ENCODE results near the gene MUS81.
"Not testable (repeated sequence)": the region's sequence is repeated elsewhere in the genome, so short reads cannot be mapped to it uniquely, and the experiment has no call there.

Gene MUS81

GRCh38 chr11:65822776-65823528 is 37.3 kb upstream of the MUS81 start:
- Histone ChIP-seq H3K36me3 (ENCODE audit: control insufficient read depth in 2 of 2, insufficient read depth in 2 of 2, low read length in 2 of 2) (no peaks in the 10 kb centered on the region), H3K9me3 (ENCODE audit: control insufficient read depth in 2 of 2, low read length in 2 of 2) (no peaks in the 10 kb centered on the region), H3K27me3 (ENCODE audit: control insufficient read depth in 1 of 2, insufficient read depth in 2 of 2, low read length in 2 of 2) (peaks cover 0 to 2% of the 10 kb centered on the region in 2 donors), H3K27ac (ENCODE audit: low read length) (no peak overlapping the region), H3K4me3 (ENCODE audit: low read length in 2 of 2) (no peak overlapping the region), H3K9ac (ENCODE audit: low read length in 2 of 2) (no peak overlapping the region), H3K4me1 (ENCODE audit: control insufficient read depth, insufficient read depth, low read length) (peaks cover 3% of the 10 kb centered on the region)

- no peaks in the 10 kb centered on the region for H3K27me3 ChIP-seq (ENCODE audit: control insufficient read depth in 1 of 2, insufficient read depth in 2 of 2, low read length in 2 of 2)
- H3K9ac ChIP-seq (ENCODE audit: low read length in 2 of 2): no peak overlapping the region
- no peaks in the 10 kb centered on the region for H3K36me3 ChIP-seq (ENCODE audit: control insufficient read depth in 2 of 2, insufficient read depth in 2 of 2, low read length in 2 of 2)
- H3K4me3 ChIP-seq (ENCODE audit: low read length in 2 of 2): no peak overlapping the region
- H3K4me1 ChIP-seq (ENCODE audit: control insufficient read depth, insufficient read depth, low read length): no peaks in the 10 kb centered on the region
- no peak overlapping the region for H3K27ac ChIP-seq (ENCODE audit: low read length)
- no peaks in the 10 kb centered on the region for H3K9me3 ChIP-seq (ENCODE audit: control insufficient read depth in 2 of 2, low read length in 2 of 2)
Observed at GRCh38 chr11:65826984-65827735, 33.1 kb upstream of the MUS81 start.

GRCh38 chr11:65829459-65829858 is 30.8 kb upstream of the MUS81 start:
- no peak overlapping the region for H3K27ac ChIP-seq (ENCODE audit: low read length)
- no peaks in the 10 kb centered on the region for H3K36me3 ChIP-seq (ENCODE audit: control insufficient read depth in 2 of 2, insufficient read depth in 2 of 2, low read length in 2 of 2)
- no peaks in the 10 kb centered on the region for H3K9me3 ChIP-seq (ENCODE audit: control insufficient read depth in 2 of 2, low read length in 2 of 2)
- H3K4me1 ChIP-seq (ENCODE audit: control insufficient read depth, insufficient read depth, low read length): peaks cover 15% of the 10 kb centered on the region
- H3K27me3 ChIP-seq (ENCODE audit: control insufficient read depth in 1 of 2, insufficient read depth in 2 of 2, low read length in 2 of 2): no peaks in the 10 kb centered on the region
- H3K9ac ChIP-seq (ENCODE audit: low read length in 2 of 2): no peak overlapping the region
- no peak overlapping the region for H3K4me3 ChIP-seq (ENCODE audit: low read length in 2 of 2)

GRCh38 chr11:65832231-65832630 is 28.0 kb upstream of the MUS81 start:
- peaks cover 19% of the 10 kb centered on the region for H3K4me1 ChIP-seq (ENCODE audit: control insufficient read depth, insufficient read depth, low read length)
- H3K4me3 ChIP-seq (ENCODE audit: low read length in 2 of 2); H3K27me3 ChIP-seq (ENCODE audit: control insufficient read depth in 1 of 2, insufficient read depth in 2 of 2, low read length in 2 of 2); H3K36me3 ChIP-seq (ENCODE audit: control insufficient read depth in 2 of 2, insufficient read depth in 2 of 2, low read length in 2 of 2); H3K27ac ChIP-seq (ENCODE audit: low read length); H3K9ac ChIP-seq (ENCODE audit: low read length in 2 of 2); H3K9me3 ChIP-seq (ENCODE audit: control insufficient read depth in 2 of 2, low read length in 2 of 2): not testable (repeated sequence)

GRCh38 chr11:65833297-65834030 is 26.8 kb upstream of the MUS81 start, which contains the start of gene SNX32:
Gene SNX32 (plus strand): TSS chr11:65833963. CDS start chr11:65834066, 103 bp downstream.
- Histone ChIP-seq H3K9ac (ENCODE audit: low read length in 2 of 2) (peak within 1 kb of the TSS; percentile 58 to 65), H3K36me3 (ENCODE audit: control insufficient read depth in 2 of 2, insufficient read depth in 2 of 2, low read length in 2 of 2) (no peaks in the 10 kb centered on the region), H3K27ac (ENCODE audit: low read length) (no peak within 1 kb of the TSS), H3K9me3 (ENCODE audit: control insufficient read depth in 2 of 2, low read length in 2 of 2) (no peaks in the 10 kb centered on the region), H3K27me3 (ENCODE audit: control insufficient read depth in 1 of 2, insufficient read depth in 2 of 2, low read length in 2 of 2) (no peaks in the 10 kb centered on the region), H3K4me3 (ENCODE audit: low read length in 2 of 2) (peak within 1 kb of the TSS; percentile 71 to 85), H3K4me1 (ENCODE audit: control insufficient read depth, insufficient read depth, low read length) (peaks cover 19% of the 10 kb centered on the region)

- peak overlapping the region; percentile 71 to 85 for H3K4me3 ChIP-seq (ENCODE audit: low read length in 2 of 2)
- H3K9me3 ChIP-seq (ENCODE audit: control insufficient read depth in 2 of 2, low read length in 2 of 2): no peaks in the 10 kb centered on the region
- H3K27me3 ChIP-seq (ENCODE audit: control insufficient read depth in 1 of 2, insufficient read depth in 2 of 2, low read length in 2 of 2): no peaks in the 10 kb centered on the region
- H3K4me1 ChIP-seq (ENCODE audit: control insufficient read depth, insufficient read depth, low read length): peaks cover 19% of the 10 kb centered on the region
- H3K27ac ChIP-seq (ENCODE audit: low read length): no peak overlapping the region
- H3K36me3 ChIP-seq (ENCODE audit: control insufficient read depth in 2 of 2, insufficient read depth in 2 of 2, low read length in 2 of 2): no peaks in the 10 kb centered on the region
- H3K9ac ChIP-seq (ENCODE audit: low read length in 2 of 2): peak overlapping the region; percentile 42 to 65
Observed at GRCh38 chr11:65834202-65834601, 26.0 kb upstream of the MUS81 start.

GRCh38 chr11:65842144-65842543 is 18.1 kb upstream of the MUS81 start:
- H3K27me3 ChIP-seq (ENCODE audit: control insufficient read depth in 1 of 2, insufficient read depth in 2 of 2, low read length in 2 of 2): no peaks in the 10 kb centered on the region
- no peak overlapping the region for H3K27ac ChIP-seq (ENCODE audit: low read length)
- H3K4me1 ChIP-seq (ENCODE audit: control insufficient read depth, insufficient read depth, low read length): no peaks in the 10 kb centered on the region
- no peak overlapping the region for H3K9ac ChIP-seq (ENCODE audit: low read length in 2 of 2)
- H3K4me3 ChIP-seq (ENCODE audit: low read length in 2 of 2): no peak overlapping the region
- no peaks in the 10 kb centered on the region for H3K9me3 ChIP-seq (ENCODE audit: control insufficient read depth in 2 of 2, low read length in 2 of 2)
- H3K36me3 ChIP-seq (ENCODE audit: control insufficient read depth in 2 of 2, insufficient read depth in 2 of 2, low read length in 2 of 2): no peaks in the 10 kb centered on the region

- Histone ChIP-seq H3K4me3 (ENCODE audit: low read length in 2 of 2) (no peak overlapping the region), H3K36me3 (ENCODE audit: control insufficient read depth in 2 of 2, insufficient read depth in 2 of 2, low read length in 2 of 2) (no peaks in the 10 kb centered on the region), H3K27me3 (ENCODE audit: control insufficient read depth in 1 of 2, insufficient read depth in 2 of 2, low read length in 2 of 2) (no peaks in the 10 kb centered on the region), H3K9me3 (ENCODE audit: control insufficient read depth in 2 of 2, low read length in 2 of 2) (no peaks in the 10 kb centered on the region), H3K9ac (ENCODE audit: low read length in 2 of 2) (no peak overlapping the region), H3K27ac (ENCODE audit: low read length) (no peak overlapping the region), H3K4me1 (ENCODE audit: control insufficient read depth, insufficient read depth, low read length) (no peaks in the 10 kb centered on the region)
Observed at GRCh38 chr11:65843811-65844210, 16.4 kb upstream of the MUS81 start.

GRCh38 chr11:65844231-65844872 is 15.9 kb upstream of the MUS81 start:
- Histone ChIP-seq H3K27me3 (ENCODE audit: control insufficient read depth in 1 of 2, insufficient read depth in 2 of 2, low read length in 2 of 2) (no peaks in the 10 kb centered on the region), H3K9ac (ENCODE audit: low read length in 2 of 2) (no peak overlapping the region)

GRCh38 chr11:65847746-65848145 is 12.5 kb upstream of the MUS81 start:
- Histone ChIP-seq H3K4me1 (ENCODE audit: control insufficient read depth, insufficient read depth, low read length) (no peaks in the 10 kb centered on the region), H3K27ac (ENCODE audit: low read length) (no peak overlapping the region), H3K9ac (ENCODE audit: low read length in 2 of 2) (no peak overlapping the region), H3K36me3 (ENCODE audit: control insufficient read depth in 2 of 2, insufficient read depth in 2 of 2, low read length in 2 of 2) (peaks cover 12 to 16% of the 10 kb centered on the region in 2 donors), H3K27me3 (ENCODE audit: control insufficient read depth in 1 of 2, insufficient read depth in 2 of 2, low read length in 2 of 2) (no peaks in the 10 kb centered on the region), H3K9me3 (ENCODE audit: control insufficient read depth in 2 of 2, low read length in 2 of 2) (peaks cover 0 to 7% of the 10 kb centered on the region in 2 donors), H3K4me3 (ENCODE audit: low read length in 2 of 2) (no peak overlapping the region)

More at GRCh38 chr11:65844231-65844872, 15.9 kb upstream of the MUS81 start:
- no peaks in the 10 kb centered on the region for H3K36me3 ChIP-seq (ENCODE audit: control insufficient read depth in 2 of 2, insufficient read depth in 2 of 2, low read length in 2 of 2)
- H3K9me3 ChIP-seq (ENCODE audit: control insufficient read depth in 2 of 2, low read length in 2 of 2): no peaks in the 10 kb centered on the region
- H3K4me3 ChIP-seq (ENCODE audit: low read length in 2 of 2): no peak overlapping the region
- no peaks in the 10 kb centered on the region for H3K4me1 ChIP-seq (ENCODE audit: control insufficient read depth, insufficient read depth, low read length)
- H3K27ac ChIP-seq (ENCODE audit: low read length): no peak overlapping the region
